IPS-18c (cell line): ENCODE measurements around the gene GRSF1.
"Not testable (repeated sequence)": the region's sequence is repeated elsewhere in the genome, so short reads cannot be mapped to it uniquely, and the experiment has no call there.

ENCODE experiments used
- H3K4me3 ChIP-seq: 2 replicates; pipeline ENCODE4 v1.7.0; 2013; ENCODE audit warnings: low read depth, mild to moderate bottlenecking, low read length, moderate library complexity; ENCODE audit not compliant: insufficient read depth
- H3K9me3 ChIP-seq: one replicate; pipeline ENCODE4 v1.6.1; 2013; ENCODE audit warnings: mild to moderate bottlenecking, low read length, moderate library complexity; ENCODE audit not compliant: control insufficient read depth, insufficient read depth

The GRSF1 gene

DNA sequence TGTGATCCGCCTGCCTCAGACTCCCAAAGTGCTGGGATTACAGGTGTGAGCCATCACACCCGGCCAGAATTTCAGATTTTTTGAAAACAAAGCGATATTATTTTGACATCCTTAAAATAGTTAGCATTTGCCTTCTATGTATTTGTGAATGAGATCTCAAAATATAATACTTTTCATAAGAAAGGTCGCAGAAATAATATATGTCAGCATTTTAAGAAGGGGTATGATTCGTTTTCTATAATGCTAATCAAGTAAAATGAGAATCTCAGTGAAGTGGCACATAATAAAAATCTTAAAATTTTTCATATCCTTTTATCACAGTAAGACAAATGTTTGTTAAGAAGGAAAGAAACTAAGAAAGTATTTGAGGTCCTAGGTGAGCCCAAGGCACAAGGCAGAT lies 52.2 kb downstream of the GRSF1 start:
- Histone ChIP-seq H3K9me3 (no peaks in the 10 kb centered on the region), H3K4me3 (no peak overlapping the region)

- H3K9me3 ChIP-seq = no peaks in the 10 kb centered on the region
- H3K4me3 ChIP-seq = no peak overlapping the region
Measured at GRCh38 chr4:70783096-70783495, 56.6 kb downstream of the GRSF1 start.

GRCh38 chr4:70778888-70779422 lies 60.7 kb downstream of the GRSF1 start:
- no peaks in the 10 kb centered on the region for H3K9me3 ChIP-seq
- H3K4me3 ChIP-seq = no peak overlapping the region

DNA sequence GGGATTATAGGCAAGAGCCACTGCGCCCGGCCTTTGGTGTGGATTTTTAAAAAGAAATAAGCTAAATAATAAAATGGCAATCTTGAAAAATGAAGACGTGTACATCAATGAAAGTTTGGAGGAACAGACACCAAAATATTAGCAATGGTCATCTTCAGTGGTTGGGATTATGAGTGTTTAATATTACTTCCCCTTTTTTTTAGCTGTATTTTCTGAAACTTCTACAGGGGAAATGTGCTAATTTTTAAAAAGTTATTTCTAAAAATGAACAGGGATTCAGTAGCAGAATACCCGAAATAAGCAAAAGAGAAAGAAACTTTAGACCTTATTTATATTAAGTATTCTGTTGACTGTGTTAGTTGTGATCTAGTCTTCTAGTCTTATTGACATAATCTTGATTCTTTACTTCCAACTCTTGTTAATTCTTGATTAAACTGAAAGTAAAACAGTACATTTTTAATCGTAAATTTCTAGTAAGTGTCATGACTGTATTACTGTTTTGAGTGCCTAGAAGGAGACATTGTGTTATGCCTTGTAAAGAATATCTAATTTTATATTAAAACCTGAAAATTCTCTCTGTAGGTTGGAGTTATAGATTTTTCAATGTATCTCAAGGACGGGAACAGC lies 66.6 kb downstream of the GRSF1 start:
- Histone ChIP-seq H3K9me3 (no peaks in the 10 kb centered on the region), H3K4me3 (no peak overlapping the region)

GRCh38 chr4:70769396-70769795 lies 70.3 kb downstream of the GRSF1 start:
- not testable (repeated sequence) for H3K9me3 ChIP-seq, H3K4me3 ChIP-seq

GRCh38 chr4:70768301-70768948 lies 71.3 kb downstream of the GRSF1 start:
- Histone ChIP-seq H3K9me3 (no peaks in the 10 kb centered on the region), H3K4me3 (no peak overlapping the region)
